ENCODE results near the gene PKP3. TPM values are rescaled to one million over a fixed set of nuclear protein-coding genes. Genes with fewer than 3 reads are reported as not detected.
"Not testable (repeated sequence)": the region's sequence is repeated elsewhere in the genome, so short reads cannot be mapped to it uniquely, and the experiment has no call there.

PKP3 gene
- polyA plus RNA-seq, 2 of the 4 experiments (the other 2 are of a cell fraction) = 12.1 to 25.9 TPM

DNA sequence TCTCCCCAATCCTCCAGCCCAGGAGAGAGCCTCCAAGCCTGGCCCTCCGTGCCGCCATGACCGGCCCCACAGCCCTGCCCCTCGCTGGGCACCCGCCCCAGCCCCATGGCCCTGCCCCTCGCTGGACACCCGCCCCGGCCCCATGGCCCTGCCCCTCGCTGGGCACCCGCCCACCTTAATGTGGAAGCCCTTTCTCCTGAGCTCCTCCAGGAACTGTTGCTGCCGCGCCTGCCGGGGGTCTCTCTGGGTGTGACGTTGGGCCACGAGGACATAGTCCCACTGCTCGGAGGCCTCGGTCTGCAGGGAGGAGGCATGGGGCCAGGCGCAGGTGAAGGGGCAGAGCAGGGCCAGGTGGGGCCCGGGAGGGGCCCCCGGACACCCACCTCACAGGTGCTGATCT is 39.6 kb downstream of the PKP3 start:
- Histone ChIP-seq H3K4me2 (no peak overlapping the region), H3K4me3 (no peak overlapping the region), H3K9me3 (peaks cover 6% of the 10 kb centered on the region; the same call in 1 of the 3 replicates), H3K4me1 (peaks cover 5% of the 10 kb centered on the region; the same call in 1 of the 3 replicates), H3K27ac (no peak overlapping the region)
- ChIA-PET POLR2A (no interaction called here), CTCF (interaction anchor here (1.0 to 3.4 kb wide), 2 partner anchors 14 to 16 kb away, joined by 3 to 12 read pairs; partner anchors contain the start of gene PTDSS2)
- TF ChIP-seq POLR2AphosphoS2 (conservative IDR thresholded peaks at IDR 0.05; ENCODE audit: low read length) (no peak), TFCP2L1 (CRISPR knock-in tag; IDR thresholded peaks at IDR 0.05) (no peak), ZFP36 (IDR thresholded peaks at IDR 0.05; ENCODE audit: borderline replicate concordance, partially characterized antibody) (no peak), EP300 (IDR thresholded peaks at IDR 0.05) (no peak), FOSL2 (IDR thresholded peaks at IDR 0.05) (no peak), FOSL2 (CRISPR knock-in tag; IDR thresholded peaks at IDR 0.05) (no peak), EHMT2 (IDR thresholded peaks at IDR 0.05; ENCODE audit: low read depth) (no peak), RFX5 (IDR thresholded peaks at IDR 0.05) (no peak), FOSB (CRISPR knock-in tag; IDR thresholded peaks at IDR 0.05) (no peak), KDM5A (IDR thresholded peaks at IDR 0.05) (no peak), CBX2 (IDR thresholded peaks at IDR 0.05; ENCODE audit: borderline replicate concordance, low read depth) (no peak), ZSCAN20 (CRISPR knock-in tag; IDR thresholded peaks at IDR 0.05) (no peak), ZC3H11A (IDR thresholded peaks at IDR 0.05) (no peak), CHD2 (IDR thresholded peaks at IDR 0.05; ENCODE audit: low read length, partially characterized antibody) (no peak), TP53 (CRISPR knock-in tag; IDR thresholded peaks at IDR 0.05) (no peak), ESRRA (IDR thresholded peaks at IDR 0.05; ENCODE audit: borderline replicate concordance, low read length) (no peak), HOXB5 (CRISPR knock-in tag; IDR thresholded peaks at IDR 0.05) (no peak), NFE2L2 (conservative IDR thresholded peaks at IDR 0.05; ENCODE audit: low read length) (no peak)
- TF ChIP-seq, protein P1, sequence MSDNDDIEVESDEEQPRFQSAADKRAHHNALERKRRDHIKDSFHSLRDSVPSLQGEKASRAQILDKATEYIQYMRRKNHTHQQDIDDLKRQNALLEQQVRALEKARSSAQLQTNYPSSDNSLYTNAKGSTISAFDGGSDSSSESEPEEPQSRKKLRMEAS (IDR thresholded peaks at IDR 0.05) = no peak
- TF ChIP-seq, protein P2, sequence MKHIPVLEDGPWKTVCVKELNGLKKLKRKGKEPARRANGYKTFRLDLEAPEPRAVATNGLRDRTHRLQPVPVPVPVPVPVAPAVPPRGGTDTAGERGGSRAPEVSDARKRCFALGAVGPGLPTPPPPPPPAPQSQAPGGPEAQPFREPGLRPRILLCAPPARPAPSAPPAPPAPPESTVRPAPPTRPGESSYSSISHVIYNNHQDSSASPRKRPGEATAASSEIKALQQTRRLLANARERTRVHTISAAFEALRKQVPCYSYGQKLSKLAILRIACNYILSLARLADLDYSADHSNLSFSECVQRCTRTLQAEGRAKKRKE (CRISPR knock-in tag; IDR thresholded peaks at IDR 0.05; ENCODE audit: low read depth) = no peak
- WGBS (ENCODE audit: missing lambda C conversion rate) = 71% methylated on average over 3 of the region's 20 CpGs
- FAIRE-seq = no peak
- DNase-seq (ENCODE audit: low read depth in 1 of 2, low spot score in 1 of 2) = no peak
- no peak for ATAC-seq

DNA sequence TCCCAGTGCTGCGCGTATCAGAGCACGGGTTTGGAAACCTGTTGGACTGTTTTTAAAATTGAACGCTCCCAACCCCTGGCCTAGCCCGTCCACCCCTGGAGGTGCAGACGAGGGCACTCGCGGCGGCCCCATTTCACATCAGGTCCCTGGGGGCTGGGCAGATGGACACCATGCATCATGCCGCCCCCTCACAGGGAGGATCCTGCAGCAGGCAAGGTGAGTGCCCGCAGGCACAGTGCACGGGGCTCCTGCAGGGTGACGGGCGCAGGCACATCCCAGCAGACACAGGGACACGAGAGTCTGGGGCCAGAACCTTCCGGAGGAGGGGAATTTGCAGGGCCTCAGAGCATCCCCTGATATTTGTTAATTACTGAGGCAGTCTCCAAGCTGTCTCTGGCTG is 40.5 kb downstream of the PKP3 start:
- CTCF ChIA-PET = interaction anchor here (3.4 kb wide), 1 partner anchor 14 kb away, joined by 12 read pairs; no protein-coding TSS in a partner anchor

DNA sequence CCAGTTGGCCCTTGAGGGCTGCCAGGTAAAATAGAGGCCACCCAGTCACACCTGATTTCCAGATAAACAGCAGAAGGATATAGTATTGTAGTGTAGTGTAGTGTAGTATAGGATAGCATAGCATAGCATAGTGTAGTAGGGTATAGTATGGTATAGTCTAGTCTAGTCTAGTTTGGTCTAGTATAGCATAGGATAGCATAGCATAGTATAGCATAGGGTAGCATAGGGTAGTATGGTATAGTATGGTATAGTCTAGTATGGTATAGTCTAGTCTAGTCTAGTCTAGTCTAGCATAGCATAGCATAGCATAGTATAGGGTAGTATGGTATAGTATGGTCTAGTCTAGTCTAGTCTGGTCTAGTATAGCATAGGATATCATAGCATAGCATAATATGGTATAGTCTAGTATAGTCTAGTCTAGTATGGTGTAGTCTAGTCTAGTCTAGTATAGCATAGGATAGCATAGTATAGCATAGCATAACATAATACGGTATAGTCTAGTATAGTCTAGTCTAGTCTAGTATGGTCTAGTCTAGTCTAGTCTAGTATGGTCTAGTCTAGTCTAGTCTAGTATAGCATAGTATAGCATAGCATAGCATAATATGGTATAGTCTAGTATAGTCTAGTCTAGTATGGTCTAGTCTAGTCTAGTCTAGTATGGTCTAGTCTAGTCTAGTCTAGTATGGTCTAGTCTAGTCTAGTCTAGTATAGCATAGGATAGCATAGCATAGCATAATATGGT is 41.2 kb downstream of the PKP3 start:
- H3K9me3 ChIP-seq; H3K4me3 ChIP-seq; H3K27ac ChIP-seq; POLR2A ChIA-PET; DNase-seq (ENCODE audit: low read depth in 1 of 2, low spot score in 1 of 2); H3K4me1 ChIP-seq; H3K4me2 ChIP-seq: not testable (repeated sequence)
- ATAC-seq (peak; percentile 10 to 32; a peak in 4 of 6 replicates), FAIRE-seq (peak; percentile 87)
- 94% methylated on average over 1 of the region's 1 CpG for WGBS (ENCODE audit: missing lambda C conversion rate)
- CTCF ChIA-PET = interaction anchor here (0.7 to 6.0 kb wide), 3 partner anchors 12 to 14 kb away, joined by 3 to 46 read pairs (median 12); partner anchors contain the start of gene PTDSS2

More for the DNA sequence above, 40.5 kb downstream of the PKP3 start:
- Histone ChIP-seq H3K4me2 (no peak overlapping the region), H3K27ac (no peak overlapping the region), H3K9me3 (peaks cover 6% of the 10 kb centered on the region; the same call in 1 of the 3 replicates), H3K4me1 (peaks cover 5% of the 10 kb centered on the region; the same call in 1 of the 3 replicates), H3K4me3 (no peak overlapping the region)
- WGBS (ENCODE audit: missing lambda C conversion rate) = 82% methylated on average over 10 of the region's 16 CpGs
- DNase-seq (ENCODE audit: low read depth in 1 of 2, low spot score in 1 of 2) = no peak
- no peak for TF ChIP-seq HOXB5 (CRISPR knock-in tag; IDR thresholded peaks at IDR 0.05)
- TF ChIP-seq ZFP36 (IDR thresholded peaks at IDR 0.05; ENCODE audit: borderline replicate concordance, partially characterized antibody) = no peak
- no peak for TF ChIP-seq MAZ (IDR thresholded peaks at IDR 0.05; ENCODE audit: borderline replicate concordance, low read depth, low read length)
- TF ChIP-seq, protein P3, sequence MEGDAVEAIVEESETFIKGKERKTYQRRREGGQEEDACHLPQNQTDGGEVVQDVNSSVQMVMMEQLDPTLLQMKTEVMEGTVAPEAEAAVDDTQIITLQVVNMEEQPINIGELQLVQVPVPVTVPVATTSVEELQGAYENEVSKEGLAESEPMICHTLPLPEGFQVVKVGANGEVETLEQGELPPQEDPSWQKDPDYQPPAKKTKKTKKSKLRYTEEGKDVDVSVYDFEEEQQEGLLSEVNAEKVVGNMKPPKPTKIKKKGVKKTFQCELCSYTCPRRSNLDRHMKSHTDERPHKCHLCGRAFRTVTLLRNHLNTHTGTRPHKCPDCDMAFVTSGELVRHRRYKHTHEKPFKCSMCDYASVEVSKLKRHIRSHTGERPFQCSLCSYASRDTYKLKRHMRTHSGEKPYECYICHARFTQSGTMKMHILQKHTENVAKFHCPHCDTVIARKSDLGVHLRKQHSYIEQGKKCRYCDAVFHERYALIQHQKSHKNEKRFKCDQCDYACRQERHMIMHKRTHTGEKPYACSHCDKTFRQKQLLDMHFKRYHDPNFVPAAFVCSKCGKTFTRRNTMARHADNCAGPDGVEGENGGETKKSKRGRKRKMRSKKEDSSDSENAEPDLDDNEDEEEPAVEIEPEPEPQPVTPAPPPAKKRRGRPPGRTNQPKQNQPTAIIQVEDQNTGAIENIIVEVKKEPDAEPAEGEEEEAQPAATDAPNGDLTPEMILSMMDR (IDR thresholded peaks at IDR 0.05) = no peak
- TF ChIP-seq, protein P4, sequence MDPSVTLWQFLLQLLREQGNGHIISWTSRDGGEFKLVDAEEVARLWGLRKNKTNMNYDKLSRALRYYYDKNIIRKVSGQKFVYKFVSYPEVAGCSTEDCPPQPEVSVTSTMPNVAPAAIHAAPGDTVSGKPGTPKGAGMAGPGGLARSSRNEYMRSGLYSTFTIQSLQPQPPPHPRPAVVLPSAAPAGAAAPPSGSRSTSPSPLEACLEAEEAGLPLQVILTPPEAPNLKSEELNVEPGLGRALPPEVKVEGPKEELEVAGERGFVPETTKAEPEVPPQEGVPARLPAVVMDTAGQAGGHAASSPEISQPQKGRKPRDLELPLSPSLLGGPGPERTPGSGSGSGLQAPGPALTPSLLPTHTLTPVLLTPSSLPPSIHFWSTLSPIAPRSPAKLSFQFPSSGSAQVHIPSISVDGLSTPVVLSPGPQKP (IDR thresholded peaks at IDR 0.05; ENCODE audit: low read depth, low read length) = no peak
- no peak for TF ChIP-seq CBX2 (IDR thresholded peaks at IDR 0.05; ENCODE audit: borderline replicate concordance, low read depth)
- TF ChIP-seq, protein P5, sequence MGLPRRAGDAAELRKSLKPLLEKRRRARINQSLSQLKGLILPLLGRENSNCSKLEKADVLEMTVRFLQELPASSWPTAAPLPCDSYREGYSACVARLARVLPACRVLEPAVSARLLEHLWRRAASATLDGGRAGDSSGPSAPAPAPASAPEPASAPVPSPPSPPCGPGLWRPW (IDR thresholded peaks at IDR 0.05) = no peak
- TF ChIP-seq RCOR1 (IDR thresholded peaks at IDR 0.05; ENCODE audit: low read depth, low read length) = no peak
- 0 out of 6 replicates have a peak, but pooled peaks of 1 of the 2 experiments have one; percentile 3 for ATAC-seq
- FAIRE-seq = no peak
- POLR2A ChIA-PET = no interaction called here
